ENCODE results near the gene CA7.

DNA sequence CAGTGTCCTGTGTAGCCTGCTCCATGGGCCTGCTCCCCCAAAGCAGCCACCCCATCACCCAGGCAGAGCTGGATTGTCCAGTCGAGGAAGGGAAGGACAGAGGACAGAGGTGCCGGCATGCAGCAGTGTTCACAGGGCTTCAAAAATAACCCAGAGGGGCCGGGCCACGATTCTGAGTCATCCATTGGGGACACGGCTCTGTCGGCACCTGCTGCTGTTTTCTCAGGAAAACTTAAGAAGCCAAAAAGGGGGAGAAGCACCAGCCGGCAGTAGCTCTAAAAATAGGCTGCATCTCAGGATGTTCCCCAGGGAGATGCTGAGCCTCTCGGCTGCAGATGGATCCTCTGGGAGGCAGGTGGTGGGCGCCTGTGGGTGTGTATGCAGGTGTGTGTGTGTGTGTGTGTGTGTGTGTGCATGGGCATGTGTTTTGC, 1.6 kb downstream of the CA7 start:
- TF ChIP-seq, protein P1, sequence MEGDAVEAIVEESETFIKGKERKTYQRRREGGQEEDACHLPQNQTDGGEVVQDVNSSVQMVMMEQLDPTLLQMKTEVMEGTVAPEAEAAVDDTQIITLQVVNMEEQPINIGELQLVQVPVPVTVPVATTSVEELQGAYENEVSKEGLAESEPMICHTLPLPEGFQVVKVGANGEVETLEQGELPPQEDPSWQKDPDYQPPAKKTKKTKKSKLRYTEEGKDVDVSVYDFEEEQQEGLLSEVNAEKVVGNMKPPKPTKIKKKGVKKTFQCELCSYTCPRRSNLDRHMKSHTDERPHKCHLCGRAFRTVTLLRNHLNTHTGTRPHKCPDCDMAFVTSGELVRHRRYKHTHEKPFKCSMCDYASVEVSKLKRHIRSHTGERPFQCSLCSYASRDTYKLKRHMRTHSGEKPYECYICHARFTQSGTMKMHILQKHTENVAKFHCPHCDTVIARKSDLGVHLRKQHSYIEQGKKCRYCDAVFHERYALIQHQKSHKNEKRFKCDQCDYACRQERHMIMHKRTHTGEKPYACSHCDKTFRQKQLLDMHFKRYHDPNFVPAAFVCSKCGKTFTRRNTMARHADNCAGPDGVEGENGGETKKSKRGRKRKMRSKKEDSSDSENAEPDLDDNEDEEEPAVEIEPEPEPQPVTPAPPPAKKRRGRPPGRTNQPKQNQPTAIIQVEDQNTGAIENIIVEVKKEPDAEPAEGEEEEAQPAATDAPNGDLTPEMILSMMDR (IDR thresholded peaks at IDR 0.05; ENCODE audit: borderline replicate concordance, extremely low read depth, low read length, poor library complexity, severe bottlenecking), result no peak
- TF ChIP-seq EZH2 (IDR thresholded peaks at IDR 0.05; ENCODE audit: borderline replicate concordance, low read depth, low read length, severe bottlenecking), result no peak

All from DND-41 (cell line).